Activated B cell treated with CpG ODN at 0.5 μM for 24 hours (primary cell): ENCODE data around the gene NRF1. TPM values are rescaled to one million over a fixed set of nuclear protein-coding genes. Genes with fewer than 3 reads are reported as not detected.
"Not testable (repeated sequence)": the region's sequence is repeated elsewhere in the genome, so short reads cannot be mapped to it uniquely, and the experiment has no call there.

ENCODE experiments used
- ATAC-seq: fragments of 200-7000 bp; cut with Tn5 transposase; one replicate; pipeline ENCODE4 v1.10.0; 2021; ENCODE audit warnings: low read depth, mild to moderate bottlenecking, moderate library complexity
- CTCF ChIA-PET: fragments of 350-600 bp; sonication (Branson Sonifier 250); formaldehyde crosslinking; loops from one replicate; lab custom pipeline; 2021; ENCODE audit warnings: antibody characterized with exemption; lab: Charles Lee
- POLR2A ChIA-PET: fragments of 350-600 bp; sonication (Branson Sonifier 250); formaldehyde crosslinking; loops from one replicate; lab custom pipeline; 2021; ENCODE audit warnings: antibody characterized with exemption; lab: Charles Lee
- DNase-seq: peaks from one replicate; pipeline ENCODE4 v3.0.0; 2022
- H3K27ac Mint-ChIP-seq: one replicate; pipeline ENCODE4 v1.8.0; 2020; ENCODE audit warnings: mixed read lengths
- H3K27me3 Mint-ChIP-seq: one replicate; pipeline ENCODE4 v1.8.0; 2021; ENCODE audit warnings: mixed read lengths
- H3K36me3 Mint-ChIP-seq: one replicate; pipeline ENCODE4 v1.8.0; 2021; ENCODE audit warnings: low read depth, mixed read lengths
- H3K4me1 Mint-ChIP-seq: one replicate; pipeline ENCODE4 v1.8.0; 2021; ENCODE audit warnings: mixed read lengths
- H3K4me3 Mint-ChIP-seq: one replicate; pipeline ENCODE4 v1.8.0; 2020; ENCODE audit warnings: mild to moderate bottlenecking, mixed read lengths
- H3K9me3 Mint-ChIP-seq: one replicate; pipeline ENCODE4 v1.8.0; 2020; ENCODE audit warnings: mixed read lengths
- intact Hi-C: fragments of 100-400 bp; cut with micrococcal nuclease; formaldehyde crosslinking; loops from one replicate; pipeline ENCODE4 v1.15.1; 2024
- total RNA-seq: library from RNA; stranded (reverse); gene quantifications from 2 replicates; pipeline ENCODE4 v1.2.3, GENCODE V29; 2022
- TF ChIP-seq, protein P1 (sequence below): fragments of 200-600 bp; IDR thresholded peaks from one replicate; pipeline ENCODE4 v1.8.0; 2022; ENCODE audit warnings: antibody characterized with exemption, mild to moderate bottlenecking

The NRF1 gene
- total RNA-seq, 1 donor from 2014 or later: 27.4 TPM

DNA sequence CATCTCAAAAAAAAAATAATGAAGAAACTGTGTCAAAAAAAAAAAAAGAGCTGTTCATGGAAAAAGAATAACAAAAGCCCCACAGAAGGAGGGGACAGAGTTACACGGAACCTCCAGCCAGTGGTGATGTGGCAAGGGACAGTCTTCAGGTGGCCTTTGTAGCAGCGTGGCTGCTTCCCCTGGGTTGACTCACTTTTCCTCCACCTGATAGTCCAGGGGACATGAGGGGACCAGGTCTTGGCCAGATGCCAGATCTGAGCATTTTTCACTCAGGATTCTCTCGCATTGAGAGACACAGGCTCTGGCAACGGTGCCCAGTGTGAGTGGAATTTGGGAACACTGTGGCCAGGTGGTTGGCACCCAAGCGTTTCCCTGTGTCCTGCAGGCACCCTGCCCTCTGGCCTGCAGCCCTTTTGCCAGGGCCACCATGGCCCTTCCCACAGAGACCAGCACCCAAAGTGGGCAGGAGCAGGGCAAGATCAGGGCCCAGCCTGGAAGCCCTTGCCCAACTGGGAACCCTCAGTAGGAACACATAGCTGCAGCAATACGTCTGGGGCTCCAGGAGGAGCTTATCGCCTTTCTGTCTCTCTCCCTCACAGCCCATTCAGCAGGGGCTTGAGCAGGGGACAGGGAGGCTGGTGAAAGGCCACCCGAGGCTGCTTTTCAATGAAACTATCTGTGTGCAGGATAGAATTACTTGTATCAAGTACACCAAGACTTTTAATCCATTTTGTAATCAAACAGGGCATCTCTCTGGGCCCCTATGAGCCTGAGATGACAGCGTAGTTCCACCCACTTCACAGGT, 182.2 kb downstream of the NRF1 start:
- Mint-ChIP-seq H3K4me3 (no peak overlapping the region), H3K27me3 (peaks cover 13% of the 10 kb centered on the region), H3K9me3 (no peaks in the 10 kb centered on the region), H3K36me3 (no peaks in the 10 kb centered on the region), H3K27ac (no peak overlapping the region), H3K4me1 (no peaks in the 10 kb centered on the region)
- CTCF ChIA-PET: no interaction called here
- DNase-seq (no peak), ATAC-seq (no peak)
- POLR2A ChIA-PET: no interaction called here
- TF ChIP-seq, protein P1, sequence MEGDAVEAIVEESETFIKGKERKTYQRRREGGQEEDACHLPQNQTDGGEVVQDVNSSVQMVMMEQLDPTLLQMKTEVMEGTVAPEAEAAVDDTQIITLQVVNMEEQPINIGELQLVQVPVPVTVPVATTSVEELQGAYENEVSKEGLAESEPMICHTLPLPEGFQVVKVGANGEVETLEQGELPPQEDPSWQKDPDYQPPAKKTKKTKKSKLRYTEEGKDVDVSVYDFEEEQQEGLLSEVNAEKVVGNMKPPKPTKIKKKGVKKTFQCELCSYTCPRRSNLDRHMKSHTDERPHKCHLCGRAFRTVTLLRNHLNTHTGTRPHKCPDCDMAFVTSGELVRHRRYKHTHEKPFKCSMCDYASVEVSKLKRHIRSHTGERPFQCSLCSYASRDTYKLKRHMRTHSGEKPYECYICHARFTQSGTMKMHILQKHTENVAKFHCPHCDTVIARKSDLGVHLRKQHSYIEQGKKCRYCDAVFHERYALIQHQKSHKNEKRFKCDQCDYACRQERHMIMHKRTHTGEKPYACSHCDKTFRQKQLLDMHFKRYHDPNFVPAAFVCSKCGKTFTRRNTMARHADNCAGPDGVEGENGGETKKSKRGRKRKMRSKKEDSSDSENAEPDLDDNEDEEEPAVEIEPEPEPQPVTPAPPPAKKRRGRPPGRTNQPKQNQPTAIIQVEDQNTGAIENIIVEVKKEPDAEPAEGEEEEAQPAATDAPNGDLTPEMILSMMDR: no peak
- intact Hi-C loops: no loop called here

DNA sequence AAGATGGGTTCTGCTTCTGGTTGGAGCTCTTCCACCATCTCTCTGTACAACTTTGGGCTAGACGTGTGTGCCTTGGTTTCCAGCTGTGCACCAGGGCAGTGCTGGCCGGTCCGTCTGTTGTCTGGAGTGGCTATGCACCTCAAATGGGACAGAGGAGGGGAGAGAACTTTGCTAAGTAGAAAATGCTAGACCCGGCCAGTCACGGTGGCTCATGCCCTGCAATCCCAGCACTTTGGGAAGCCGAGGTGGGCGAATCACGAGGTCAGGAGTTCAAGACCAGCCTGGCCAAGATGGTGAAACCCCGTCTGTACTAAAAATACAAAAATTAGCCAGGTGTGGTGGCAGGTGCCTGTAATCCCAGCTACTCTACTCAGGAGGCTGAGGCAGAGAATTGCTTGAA, 182.9 kb downstream of the NRF1 start:
- DNase-seq, H3K36me3 Mint-ChIP-seq, H3K27ac Mint-ChIP-seq, CTCF ChIA-PET, H3K9me3 Mint-ChIP-seq, ATAC-seq, H3K4me1 Mint-ChIP-seq, intact Hi-C loops, H3K27me3 Mint-ChIP-seq, POLR2A ChIA-PET, H3K4me3 Mint-ChIP-seq: not testable (repeated sequence)

DNA sequence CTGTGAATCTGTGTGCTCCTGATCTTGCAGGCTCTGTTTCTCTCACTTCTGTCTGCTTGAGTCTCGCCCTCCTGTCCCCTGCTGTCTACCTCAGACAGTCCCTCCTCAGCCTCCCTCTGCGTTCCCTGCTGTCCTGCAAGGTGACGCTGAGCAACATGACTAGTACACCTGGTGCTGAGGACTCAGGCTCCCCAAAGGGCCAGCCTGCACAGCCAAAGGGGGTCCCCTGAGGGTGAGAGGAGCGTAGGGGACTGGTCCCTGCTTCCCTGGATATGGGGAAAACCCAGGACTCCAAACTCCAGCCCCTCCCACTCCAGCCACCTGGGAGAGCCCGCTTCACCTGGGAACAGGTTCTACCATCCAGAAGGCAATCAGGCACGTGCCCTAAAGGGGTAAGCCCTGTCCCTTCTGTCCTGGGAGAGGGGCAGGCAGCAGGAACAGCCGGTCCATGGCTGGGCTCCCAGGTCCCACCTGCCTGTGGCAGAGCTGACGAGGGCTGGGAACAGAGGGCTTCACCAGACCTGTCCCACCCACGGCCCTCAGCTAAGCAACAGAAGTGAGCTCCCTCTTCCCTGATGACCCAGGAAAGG, 184.8 kb downstream of the NRF1 start:
- Mint-ChIP-seq H3K4me1 (no peaks in the 10 kb centered on the region), H3K4me3 (no peak overlapping the region), H3K27ac (no peak overlapping the region), H3K9me3 (no peaks in the 10 kb centered on the region), H3K36me3 (no peaks in the 10 kb centered on the region), H3K27me3 (peaks cover 4% of the 10 kb centered on the region)
- TF ChIP-seq, protein P1: no peak
- ChIA-PET POLR2A (no interaction called here), CTCF (no interaction called here)
- intact Hi-C loops: no loop called here
- no peak for ATAC-seq
- no peak for DNase-seq

DNA sequence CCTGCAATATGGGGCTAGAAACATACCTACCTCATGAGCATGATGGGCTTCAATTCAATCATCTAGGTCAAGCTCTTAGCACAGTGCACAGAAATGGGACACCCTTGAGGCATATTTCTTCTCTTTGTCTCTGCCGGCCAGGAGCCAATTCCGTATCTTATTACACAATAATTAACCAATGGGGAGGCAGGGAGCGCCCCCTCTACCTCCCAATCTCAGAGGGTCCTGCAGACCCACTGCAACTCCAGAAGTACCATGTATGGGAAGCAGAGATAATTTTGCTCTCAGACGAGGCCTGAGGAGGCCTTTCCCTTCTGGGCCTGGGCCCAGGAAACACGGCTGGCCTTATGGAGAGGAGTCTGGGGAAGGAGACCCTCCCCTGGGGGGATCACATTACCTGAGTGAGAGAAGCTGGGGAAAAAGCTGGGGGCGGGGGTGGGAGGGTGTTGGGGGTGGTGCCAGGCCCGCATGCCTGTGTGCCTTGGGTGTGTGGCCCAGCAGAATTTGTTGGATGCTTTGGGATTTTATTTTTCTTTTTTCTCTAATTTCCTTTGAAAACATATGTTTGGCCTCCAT, 185.8 kb downstream of the NRF1 start:
- DNase-seq: no peak
- H3K4me1 Mint-ChIP-seq: no peaks in the 10 kb centered on the region
- H3K27me3 Mint-ChIP-seq: no peaks in the 10 kb centered on the region
- ATAC-seq: no peak
- H3K27ac Mint-ChIP-seq: no peak overlapping the region
- no peak overlapping the region for H3K4me3 Mint-ChIP-seq
- CTCF ChIA-PET: no interaction called here
- intact Hi-C loops: no loop called here
- POLR2A ChIA-PET: no interaction called here
- TF ChIP-seq, protein P1: no peak
- H3K36me3 Mint-ChIP-seq: no peaks in the 10 kb centered on the region
- H3K9me3 Mint-ChIP-seq: no peaks in the 10 kb centered on the region

DNA sequence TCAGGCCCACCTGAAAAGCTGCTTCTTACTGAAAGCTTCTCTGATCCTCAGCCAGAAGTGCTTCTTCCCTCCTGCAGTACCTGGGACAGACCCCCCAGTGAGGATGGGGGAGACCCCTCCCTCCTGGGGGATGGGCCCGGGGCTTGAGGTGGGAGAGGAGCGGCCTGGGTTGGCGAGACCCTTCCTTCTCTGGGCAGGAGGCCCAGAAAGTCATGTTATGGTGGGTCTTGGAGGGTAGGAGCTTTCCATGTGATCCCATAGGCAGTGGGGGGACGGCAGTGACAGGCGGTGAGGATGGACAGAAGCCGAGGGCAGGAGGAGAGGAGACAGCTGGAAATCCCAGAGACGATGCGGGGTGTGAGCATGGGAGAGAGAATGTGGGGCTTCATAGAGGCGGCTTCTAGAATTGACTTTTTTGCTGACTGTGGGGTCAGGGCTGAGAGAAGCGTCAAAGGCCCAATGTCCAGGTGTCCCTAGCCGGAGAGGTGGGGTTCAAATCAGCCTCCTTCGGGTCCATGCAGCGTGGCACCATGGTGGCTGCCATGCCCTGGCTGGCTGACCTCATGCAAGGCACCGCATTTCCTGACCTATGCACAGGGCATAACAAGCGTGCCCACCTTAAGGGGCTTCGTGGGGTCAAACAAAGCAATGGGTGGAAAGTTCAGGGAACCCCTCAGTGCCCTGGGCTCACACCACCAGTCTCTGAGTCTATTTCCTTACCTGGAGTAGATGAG, 187.3 kb downstream of the NRF1 start:
- intact Hi-C loops: no loop called here
- H3K27me3 Mint-ChIP-seq: no peaks in the 10 kb centered on the region
- H3K4me3 Mint-ChIP-seq: no peak overlapping the region
- H3K4me1 Mint-ChIP-seq: no peaks in the 10 kb centered on the region
- no peaks in the 10 kb centered on the region for H3K36me3 Mint-ChIP-seq
- ATAC-seq (no peak), DNase-seq (no peak)
- no peak overlapping the region for H3K27ac Mint-ChIP-seq
- ChIA-PET CTCF (no interaction called here), POLR2A (no interaction called here)
- no peaks in the 10 kb centered on the region for H3K9me3 Mint-ChIP-seq
- TF ChIP-seq, protein P1: no peak
